Activated CD4-positive, alpha-beta T cell treated with anti-CD3 and anti-CD28 coated beads, Interleukin-2, Interleukin-4, amounts not matched to agents 100 ng/mL and 50 ng/mL, durations not matched to agents 16 hours and 8 hours (primary cell): Measurements from ENCODE around the gene LCORL.
A peak's percentile ranks its signal among the peaks of the same experiment; 100 is the strongest.
"Not testable (repeated sequence)": the region's sequence is repeated elsewhere in the genome, so short reads cannot be mapped to it uniquely, and the experiment has no call there.

Experiments
- DNase-seq: peaks from one replicate; pipeline ENCODE4 v3.0.0-alpha.2; 2020; ENCODE audit warnings: low spot score

The LCORL gene

DNA sequence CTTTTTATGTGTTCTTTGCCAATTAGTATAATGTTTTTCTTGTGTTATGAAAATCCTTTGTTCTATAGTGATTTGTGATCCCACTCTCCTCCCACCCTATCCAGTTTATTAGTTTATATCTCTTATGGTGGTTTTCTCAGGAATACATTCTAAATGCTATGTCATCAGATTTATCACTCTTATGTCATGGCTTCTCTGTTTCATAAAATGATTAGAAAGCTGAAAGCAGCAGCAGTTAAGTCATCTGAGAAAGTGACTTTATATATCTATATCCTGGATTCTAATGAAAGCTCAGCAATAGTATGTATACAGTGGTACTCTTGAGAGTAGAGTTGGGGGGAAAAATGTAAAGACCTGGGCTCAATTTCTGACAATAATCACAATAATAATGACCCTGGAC, 169.6 kb downstream of the LCORL start:
- no peak for DNase-seq

DNA sequence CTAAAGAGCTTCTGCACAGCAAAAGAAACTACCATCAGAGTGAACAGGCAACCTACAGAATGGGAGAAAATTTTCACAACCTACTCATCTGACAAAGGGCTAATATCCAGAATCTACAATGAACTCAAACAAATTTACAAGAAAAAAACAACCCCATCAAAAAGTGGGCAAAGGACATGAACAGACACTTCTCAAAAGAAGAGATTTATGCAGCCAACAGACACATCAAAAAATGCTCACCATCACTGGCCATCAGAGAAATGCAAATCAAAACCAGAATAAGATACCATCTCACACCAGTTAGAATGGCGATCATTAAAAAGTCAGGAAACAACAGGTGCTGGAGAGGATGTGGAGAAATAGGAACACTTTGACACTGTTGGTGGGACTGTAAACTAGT, 171.3 kb downstream of the LCORL start:
- not testable (repeated sequence) for DNase-seq

DNA sequence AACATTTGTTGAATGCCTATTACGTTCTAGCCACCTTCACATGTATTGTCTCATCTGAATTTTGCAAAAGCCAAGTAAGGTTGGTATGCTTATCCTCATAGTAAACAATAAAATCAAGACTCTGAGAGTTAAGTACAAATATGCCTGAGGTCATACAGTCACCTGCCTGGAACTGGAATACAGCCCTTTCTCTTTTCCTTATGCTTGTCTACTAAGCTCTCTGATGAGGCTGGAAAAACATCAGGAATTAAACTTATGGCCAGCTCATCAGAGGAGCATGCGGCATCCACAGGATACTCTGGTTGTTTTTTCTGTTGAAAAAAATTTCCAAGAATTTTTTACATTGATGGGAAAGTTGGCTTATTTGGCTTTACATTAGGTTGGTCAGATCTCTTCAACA, 175.3 kb downstream of the LCORL start:
- no peak for DNase-seq

DNA sequence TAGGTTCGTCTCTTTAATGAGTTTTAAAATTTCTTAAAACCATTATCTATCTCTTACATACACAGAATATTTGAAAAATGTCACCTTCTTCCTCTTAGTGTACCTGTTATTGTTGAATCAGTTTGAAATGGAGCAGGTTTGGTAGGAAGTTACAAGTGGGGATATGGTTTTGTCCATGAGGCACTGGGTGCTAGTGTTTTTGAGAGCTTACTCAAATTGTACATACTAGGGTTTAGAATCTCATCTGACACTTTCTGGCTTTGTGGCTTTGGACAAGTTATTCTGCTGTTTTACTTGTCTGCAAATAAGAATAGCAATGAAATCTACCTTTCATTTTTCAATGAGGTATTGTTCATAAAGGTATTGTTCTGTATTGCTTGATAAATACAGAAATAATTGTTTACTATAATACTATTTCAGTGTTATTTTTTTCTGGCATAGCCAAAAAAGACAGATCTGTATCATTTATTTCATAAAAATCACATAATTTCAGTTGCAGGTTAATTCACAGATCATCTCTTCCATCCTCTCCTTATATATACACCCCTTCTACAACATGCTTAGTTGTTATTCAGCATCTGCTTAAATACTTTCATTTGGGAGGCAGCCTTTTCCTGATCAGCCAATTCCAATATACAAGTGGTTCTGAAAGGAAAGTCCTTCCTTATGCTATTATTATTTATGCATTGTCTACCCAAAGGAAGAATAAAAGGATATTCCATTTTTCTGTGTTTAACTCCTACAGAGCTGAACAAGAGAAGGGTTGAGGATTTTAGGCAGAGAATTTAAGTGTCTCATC, 197.5 kb downstream of the LCORL start:
- no peak for DNase-seq

DNA sequence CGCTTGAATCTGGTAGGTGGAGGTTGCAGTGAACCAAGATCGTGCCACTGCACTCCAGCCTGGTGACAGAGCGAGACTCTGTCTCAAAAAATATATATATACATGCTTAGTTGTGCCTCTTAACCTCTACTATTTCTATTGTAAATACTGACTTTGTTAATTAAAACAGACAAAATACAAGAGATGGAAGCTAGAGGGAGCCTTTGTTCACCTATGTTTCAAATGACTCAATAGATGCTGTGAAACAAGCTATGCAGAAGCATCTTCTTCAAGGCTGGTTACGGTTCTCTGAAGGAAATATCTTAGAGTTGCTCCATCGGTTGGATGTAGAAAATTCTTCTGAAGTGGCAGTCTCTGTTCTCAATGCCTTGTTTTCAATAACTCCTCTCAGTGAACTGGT, 204.5 kb downstream of the LCORL start:
- peak; percentile 50 for DNase-seq

DNA sequence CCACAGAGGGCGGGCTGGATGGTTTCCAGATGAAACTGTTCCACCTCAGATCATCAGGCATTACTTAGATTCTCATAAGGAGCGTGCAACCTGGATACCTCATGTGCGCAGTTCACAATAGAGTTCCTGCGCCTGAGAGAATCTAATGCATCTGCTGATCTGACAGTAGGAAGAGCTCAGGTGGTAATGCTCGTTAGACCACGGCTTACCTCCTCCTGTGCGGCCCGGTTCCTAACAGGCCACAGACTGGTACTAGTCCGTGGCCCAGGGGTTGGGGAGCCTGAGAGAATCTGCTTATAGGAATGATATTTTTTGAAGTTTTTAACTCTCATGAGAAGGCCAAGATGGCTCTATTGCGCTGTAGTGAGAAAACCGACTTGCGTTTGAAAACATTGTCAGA, 205.4 kb downstream of the LCORL start:
- DNase-seq, result no peak

DNA sequence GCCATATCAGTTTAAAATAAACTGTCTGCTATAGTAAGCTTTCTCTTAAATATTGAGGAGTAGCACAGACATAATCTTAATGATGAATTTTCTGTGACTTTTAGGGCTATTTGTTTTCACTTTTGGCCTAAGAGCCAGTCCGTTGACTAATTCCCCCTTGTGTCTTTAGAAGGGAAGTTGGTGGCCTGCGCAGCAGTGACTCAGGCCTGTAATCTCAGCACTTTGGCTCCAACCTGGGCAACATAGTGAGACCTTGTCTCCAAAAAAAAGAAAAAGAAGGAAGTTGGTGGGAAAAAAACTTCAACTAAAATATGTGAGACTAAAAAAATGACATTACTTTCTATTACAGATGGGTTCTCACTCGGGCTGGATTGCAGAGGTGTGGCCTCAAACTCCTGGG, 207.4 kb downstream of the LCORL start:
- no peak for DNase-seq

DNA sequence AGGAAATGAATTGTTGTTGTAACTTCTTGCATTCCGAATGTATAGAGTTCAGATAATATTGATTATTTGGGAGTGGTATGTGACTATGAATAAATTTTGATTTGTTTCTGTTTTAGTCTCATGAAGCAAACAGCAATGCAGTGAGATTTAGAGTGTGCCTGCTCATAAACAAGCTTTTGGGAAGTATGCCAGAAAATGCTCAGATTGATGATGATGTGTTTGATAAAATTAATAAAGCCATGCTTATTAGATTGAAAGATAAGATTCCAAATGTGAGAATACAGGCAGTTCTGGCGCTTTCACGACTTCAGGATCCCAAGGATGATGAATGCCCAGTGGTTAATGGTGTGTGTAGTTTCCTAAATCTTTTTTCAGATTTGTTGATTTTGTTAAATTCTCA, 208.8 kb downstream of the LCORL start:
- DNase-seq, result no peak

DNA sequence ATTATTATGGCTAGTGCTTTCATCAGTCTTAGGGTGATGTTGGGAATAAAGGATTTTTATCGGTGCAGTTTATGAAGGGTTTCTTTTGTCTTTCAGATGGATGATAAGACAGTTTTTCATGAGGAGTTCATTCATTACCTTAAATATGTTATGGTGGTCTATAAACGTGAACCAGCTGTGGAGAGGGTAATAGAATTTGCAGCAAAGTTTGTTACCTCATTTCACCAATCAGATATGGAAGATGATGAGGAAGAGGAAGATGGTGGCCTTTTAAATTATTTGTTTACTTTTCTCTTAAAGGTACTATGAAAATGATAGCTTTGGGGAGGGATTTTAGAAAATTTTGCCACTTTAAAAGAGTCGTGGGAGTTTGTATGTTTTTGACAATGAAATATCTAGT, 209.4 kb downstream of the LCORL start:
- no peak for DNase-seq

DNA sequence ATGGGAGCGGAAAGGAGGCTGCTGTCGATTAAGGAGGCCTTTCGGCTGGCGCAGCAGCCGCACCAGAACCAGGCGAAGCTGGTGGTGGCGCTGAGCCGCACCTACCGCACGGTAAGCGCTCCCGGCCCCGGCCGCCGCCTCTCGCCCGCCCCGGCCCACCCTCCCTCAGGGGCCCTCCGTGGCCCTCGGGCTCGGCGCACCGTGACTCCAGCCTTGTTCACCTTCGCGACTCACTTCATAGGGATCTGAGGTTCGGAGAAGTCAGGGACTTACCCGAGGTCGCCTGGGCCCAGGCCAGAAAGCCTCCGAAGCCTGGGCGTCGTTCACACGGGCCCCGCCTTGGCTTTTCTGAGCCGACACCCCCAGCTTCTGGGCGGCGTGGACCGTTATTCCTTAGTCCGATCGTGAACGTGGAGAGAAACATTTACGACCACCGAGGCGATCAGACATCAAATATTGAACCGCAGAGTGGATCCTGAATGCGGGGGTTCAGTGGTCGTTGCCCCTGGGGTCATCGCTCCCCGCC, 210.4 kb downstream of the LCORL start:
- peak; percentile 27 for DNase-seq

DNA sequence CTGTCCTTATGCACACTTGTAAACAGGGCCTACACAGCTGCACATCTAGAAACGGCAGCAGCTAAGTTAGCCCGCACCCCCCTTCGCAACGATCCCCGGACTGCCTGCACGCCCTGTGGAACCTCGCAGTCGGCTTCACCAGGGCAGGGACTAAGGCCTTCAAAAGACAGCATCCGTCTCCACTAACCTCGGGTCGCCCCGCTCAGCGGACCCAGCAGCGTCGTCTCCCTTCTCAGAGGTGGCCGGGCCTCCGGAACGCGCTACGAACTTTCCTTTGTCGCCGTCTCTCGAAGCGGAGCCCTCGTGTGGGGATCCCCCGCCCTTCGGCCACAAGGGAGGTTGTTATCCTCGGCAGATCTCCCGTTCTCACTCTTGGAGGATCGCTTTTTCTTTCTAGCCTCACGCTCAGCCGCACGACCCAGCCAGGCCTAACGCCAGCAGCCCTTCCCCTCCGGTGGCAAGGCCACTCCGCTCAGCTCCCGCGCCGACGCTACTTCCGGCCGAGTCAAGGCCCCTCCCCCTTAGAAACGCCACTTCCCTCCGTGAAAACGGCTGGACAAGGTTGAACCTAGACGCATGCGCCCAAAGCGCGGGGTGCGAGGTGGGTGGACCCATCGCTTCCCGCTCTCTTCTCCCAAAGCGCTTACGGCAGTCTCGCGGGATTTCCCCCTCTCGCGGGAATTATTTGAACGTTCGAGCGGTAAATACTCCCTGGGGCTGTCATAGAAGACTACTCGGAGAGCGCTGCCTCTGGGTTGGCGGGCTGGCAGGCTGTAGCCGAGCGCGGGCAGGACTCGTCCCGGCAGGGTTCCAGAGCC, 211.1 kb downstream of the LCORL start, which contains the start of the genes DCAF16 and NCAPG:
Gene DCAF16, minus strand, starts transcription at position 498 of the 818 bp plus-strand sequence. CDS start 6,616 bp downstream, outside the sequence.
Gene NCAPG, plus strand, starts transcription at position 720 of the 818 bp plus-strand sequence. CDS start 99 bp downstream, outside the sequence.
- peak; percentile 100 for DNase-seq

DNA sequence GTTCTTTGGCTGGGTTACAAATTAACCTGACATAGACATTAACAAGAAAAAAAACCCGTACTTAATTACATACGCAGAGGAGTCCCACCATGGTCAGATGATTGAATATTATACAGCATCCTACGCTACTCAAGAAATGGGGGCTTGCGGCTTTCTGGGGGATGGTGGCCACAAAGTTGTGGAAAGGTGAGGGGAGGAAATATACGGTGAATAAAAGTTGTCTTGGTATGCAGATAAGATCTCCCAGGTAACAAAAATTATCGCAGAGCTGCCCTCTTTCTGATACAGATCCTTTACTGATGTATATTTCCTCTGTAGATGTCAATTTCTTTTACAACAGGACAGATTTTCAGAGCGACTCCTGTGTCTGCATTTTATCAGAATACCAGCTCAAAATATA, 211.9 kb downstream of the LCORL start:
- DNase-seq, result no peak

DNA sequence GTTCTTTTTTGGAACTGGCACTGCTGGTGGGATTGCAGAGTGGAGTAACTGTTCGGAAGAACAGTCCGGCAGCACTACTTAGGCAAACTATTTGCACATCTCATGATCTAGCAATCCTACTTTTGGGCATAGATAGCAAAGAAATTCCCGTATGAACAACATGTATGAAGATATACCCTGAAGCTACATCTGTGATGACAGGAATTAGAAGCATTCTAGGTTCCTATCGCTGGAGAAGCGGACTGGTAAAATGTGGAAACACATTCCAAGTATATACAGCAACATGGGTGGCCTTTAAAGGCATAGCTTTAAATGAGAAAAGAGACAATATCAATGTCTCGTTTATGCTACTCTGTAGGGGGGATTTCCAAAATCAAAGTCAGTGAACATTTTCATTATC, 214.1 kb downstream of the LCORL start:
- DNase-seq, result no peak

DNA sequence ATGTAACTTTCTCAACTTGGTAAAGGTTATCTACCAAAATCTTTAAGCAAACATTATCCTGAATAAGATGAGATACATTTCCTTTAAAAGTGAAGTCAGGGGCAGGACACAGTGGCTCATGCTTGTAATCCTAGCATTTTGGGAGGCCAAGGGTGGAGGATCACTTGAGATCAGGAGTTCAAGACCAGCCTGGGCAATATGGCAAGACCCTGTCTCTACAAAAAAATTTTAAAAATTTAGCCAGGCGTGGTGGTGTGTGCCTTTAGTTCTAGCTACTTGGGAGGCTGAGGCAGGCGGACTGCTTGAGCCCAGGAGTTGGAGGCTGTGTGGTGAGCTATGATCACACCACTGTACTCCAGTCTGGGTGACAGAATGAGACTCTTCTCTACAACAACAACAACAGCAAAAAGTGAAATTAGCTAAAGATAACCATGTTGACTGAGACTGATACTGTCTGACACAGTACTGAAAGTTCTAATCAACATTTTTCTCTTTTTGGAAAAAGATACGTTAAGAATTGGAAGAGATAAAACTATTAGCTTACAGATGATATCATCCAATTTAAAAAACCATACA, 215.9 kb downstream of the LCORL start:
- DNase-seq, result peak; percentile 40

DNA sequence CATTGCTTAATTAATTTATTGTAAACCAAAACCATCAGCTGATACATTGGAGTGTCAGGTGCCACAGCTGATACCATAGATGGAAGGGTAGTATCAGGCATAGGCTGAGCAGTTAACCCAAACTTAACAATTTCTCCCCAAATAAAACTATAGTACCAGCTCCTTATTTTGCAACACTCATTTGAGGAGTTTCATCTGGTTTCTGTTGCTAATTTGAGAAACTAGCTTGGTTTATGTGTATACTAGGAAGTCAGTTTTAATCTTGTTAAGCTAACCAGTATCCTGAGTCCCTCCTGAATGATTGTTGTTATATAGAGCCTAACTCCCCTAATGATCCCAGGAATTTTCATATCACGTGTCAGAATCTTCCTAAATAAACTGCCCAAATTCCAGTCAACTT, 223.7 kb downstream of the LCORL start:
- no peak for DNase-seq

DNA sequence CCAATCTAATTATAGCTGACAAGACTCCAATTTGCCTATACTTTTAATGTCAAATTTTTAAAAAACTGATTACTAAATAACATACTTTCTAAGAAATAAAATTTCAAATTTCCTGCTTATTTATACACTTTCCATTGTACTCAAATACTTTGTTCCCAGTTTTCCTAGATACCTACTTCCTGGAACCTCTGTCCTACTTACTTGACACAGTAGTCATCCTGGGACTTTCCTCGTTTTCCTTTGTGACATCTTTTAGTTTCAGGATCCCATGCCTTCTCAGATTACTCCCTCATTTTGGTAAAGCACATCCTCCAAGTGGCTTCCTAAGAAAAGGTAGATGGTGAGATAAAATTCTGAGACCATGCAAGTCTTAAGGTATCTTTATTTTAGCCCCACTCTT, 226.8 kb downstream of the LCORL start:
- DNase-seq, result no peak
